GM12878 (cell line): ENCODE measurements around the gene TREH. TPM values are rescaled to one million over a fixed set of nuclear protein-coding genes. Genes with fewer than 3 reads are reported as not detected.

Source experiments
- BHLHE40 ChIP-seq, 2 experiments: fragments of 450-650 bp in 1 of 2; IDR thresholded peaks; 2 replicates each; pipeline ENCODE4 v1.6.1; 2011 to 2017; ENCODE audit warnings: low read depth in 2 of 2, borderline replicate concordance in 1 of 2, improper control_type of control experiment in 1 of 2, low read length in 1 of 2, mild to moderate bottlenecking in 1 of 2
- BRCA1 ChIP-seq: IDR thresholded peaks from 2 replicates; pipeline ENCODE4 v1.6.1; 2011; ENCODE audit warnings: low read depth, low read length, improper control_type of control experiment
- ETV6 ChIP-seq, 2 experiments: fragments of 450-650 bp in 1 of 2; IDR thresholded peaks in 1 of 2; conservative IDR thresholded peaks in 1 of 2; 2 replicates each; pipeline ENCODE4 v1.6.1; 2014; ENCODE audit warnings: antibody characterized with exemption in 1 of 2, borderline replicate concordance in 1 of 2, low read depth in 1 of 2, mild to moderate bottlenecking in 1 of 2, moderate library complexity in 1 of 2
- NR2C1 ChIP-seq: fragments of 450-650 bp; IDR thresholded peaks from 2 replicates; pipeline ENCODE4 v1.6.1; 2017; ENCODE audit warnings: antibody characterized with exemption, mild to moderate bottlenecking, moderate library complexity
- PAX5 ChIP-seq: IDR thresholded peaks from 2 replicates; pipeline ENCODE4 v1.6.1; 2011; ENCODE audit warnings: low read depth, low read length, borderline replicate concordance
- ZNF622 ChIP-seq: fragments of 450-650 bp; IDR thresholded peaks from 2 replicates; pipeline ENCODE4 v1.6.1; 2017; ENCODE audit warnings: mild to moderate bottlenecking, inconsistent platforms
- polyA plus RNA-seq, 11 experiments: library from polyadenylated mRNA; depleted of rRNA in 4 of 11; unstranded in 6 of 11; stranded (reverse) in 5 of 11; fragments of >200 nt; fragmentation: Nextera tagmentation in 4 of 11; fragmentation: Illumina TruSeq in 1 of 11; extraction: Ambion mirVana in 4 of 11; extraction: Trizol in 1 of 11; gene quantifications; 1 replicate in 1 of 11; 2 replicates in 10 of 11; pipeline versions ENCODE4 v1.2.1 to v1.2.3, GENCODE V29; 2011 to 2016; ENCODE audit warnings: inconsistent platforms in 2 of 11, missing spikeins in 2 of 11, low read depth in 1 of 11
- total RNA-seq, 4 experiments: library from RNA; depleted of rRNA in 3 of 4; stranded (reverse); fragments of >200 nt in 3 of 4; fragmentation: Illumina TruSeq in 1 of 4; extraction: Trizol in 1 of 4; gene quantifications; 2 replicates each; pipeline versions ENCODE4 v1.2.1 to v1.2.3, GENCODE V29; 2013 to 2021
- TF ChIP-seq, protein P1 (sequence below): IDR thresholded peaks from 2 replicates; pipeline ENCODE4 v1.6.1; 2012; ENCODE audit warnings: mild to moderate bottlenecking, low read depth, low read length
- TF ChIP-seq, protein P2 (sequence below): fragments of 450-650 bp; conservative IDR thresholded peaks from 2 replicates; pipeline ENCODE4 v1.6.1; 2017; ENCODE audit warnings: mild to moderate bottlenecking, moderate library complexity

TREH gene
- total and polyA plus RNA-seq, 10 of the 15 experiments (the other 5 are each of a cell fraction or from before 2014, with no cell fraction given), result not detected

DNA sequence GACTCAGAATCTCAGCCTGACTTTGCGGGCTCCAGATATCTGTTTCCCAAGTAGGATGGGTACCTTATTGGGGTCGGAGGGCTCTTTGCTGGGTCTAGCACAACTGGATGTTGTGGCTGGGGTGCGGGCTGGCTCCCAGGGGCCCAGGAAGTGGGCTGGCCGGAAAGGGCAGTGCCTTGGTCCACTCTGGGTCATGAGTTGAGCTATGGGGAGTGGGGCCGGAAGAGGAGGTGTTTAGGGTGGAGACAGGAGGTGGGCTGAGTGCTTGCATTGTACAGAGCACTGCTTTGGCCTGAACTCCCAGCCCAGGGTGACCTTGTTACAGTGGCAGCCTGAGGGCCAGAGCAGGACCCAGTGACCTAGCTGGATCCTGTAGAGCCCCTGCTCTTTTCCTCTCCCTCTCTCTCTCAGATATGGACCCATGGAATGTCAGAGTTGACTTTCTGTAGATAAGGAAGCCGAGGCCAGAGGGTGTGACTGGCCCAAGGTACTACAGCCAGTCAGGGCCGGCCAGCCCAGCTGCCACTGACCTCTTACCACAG is 58.9 kb downstream of the TREH start (continued):
- no peak for TF ChIP-seq NR2C1
- no peak for TF ChIP-seq BRCA1
- TF ChIP-seq BHLHE40 (IDR thresholded peaks at IDR 0.05; ENCODE audit: borderline replicate concordance in 1 of 2, low read depth in 2 of 2, low read length in 1 of 2), result no peak
- TF ChIP-seq, protein P1, sequence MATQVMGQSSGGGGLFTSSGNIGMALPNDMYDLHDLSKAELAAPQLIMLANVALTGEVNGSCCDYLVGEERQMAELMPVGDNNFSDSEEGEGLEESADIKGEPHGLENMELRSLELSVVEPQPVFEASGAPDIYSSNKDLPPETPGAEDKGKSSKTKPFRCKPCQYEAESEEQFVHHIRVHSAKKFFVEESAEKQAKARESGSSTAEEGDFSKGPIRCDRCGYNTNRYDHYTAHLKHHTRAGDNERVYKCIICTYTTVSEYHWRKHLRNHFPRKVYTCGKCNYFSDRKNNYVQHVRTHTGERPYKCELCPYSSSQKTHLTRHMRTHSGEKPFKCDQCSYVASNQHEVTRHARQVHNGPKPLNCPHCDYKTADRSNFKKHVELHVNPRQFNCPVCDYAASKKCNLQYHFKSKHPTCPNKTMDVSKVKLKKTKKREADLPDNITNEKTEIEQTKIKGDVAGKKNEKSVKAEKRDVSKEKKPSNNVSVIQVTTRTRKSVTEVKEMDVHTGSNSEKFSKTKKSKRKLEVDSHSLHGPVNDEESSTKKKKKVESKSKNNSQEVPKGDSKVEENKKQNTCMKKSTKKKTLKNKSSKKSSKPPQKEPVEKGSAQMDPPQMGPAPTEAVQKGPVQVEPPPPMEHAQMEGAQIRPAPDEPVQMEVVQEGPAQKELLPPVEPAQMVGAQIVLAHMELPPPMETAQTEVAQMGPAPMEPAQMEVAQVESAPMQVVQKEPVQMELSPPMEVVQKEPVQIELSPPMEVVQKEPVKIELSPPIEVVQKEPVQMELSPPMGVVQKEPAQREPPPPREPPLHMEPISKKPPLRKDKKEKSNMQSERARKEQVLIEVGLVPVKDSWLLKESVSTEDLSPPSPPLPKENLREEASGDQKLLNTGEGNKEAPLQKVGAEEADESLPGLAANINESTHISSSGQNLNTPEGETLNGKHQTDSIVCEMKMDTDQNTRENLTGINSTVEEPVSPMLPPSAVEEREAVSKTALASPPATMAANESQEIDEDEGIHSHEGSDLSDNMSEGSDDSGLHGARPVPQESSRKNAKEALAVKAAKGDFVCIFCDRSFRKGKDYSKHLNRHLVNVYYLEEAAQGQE, result no peak
- no peak for TF ChIP-seq ZNF622
- TF ChIP-seq, protein P2, sequence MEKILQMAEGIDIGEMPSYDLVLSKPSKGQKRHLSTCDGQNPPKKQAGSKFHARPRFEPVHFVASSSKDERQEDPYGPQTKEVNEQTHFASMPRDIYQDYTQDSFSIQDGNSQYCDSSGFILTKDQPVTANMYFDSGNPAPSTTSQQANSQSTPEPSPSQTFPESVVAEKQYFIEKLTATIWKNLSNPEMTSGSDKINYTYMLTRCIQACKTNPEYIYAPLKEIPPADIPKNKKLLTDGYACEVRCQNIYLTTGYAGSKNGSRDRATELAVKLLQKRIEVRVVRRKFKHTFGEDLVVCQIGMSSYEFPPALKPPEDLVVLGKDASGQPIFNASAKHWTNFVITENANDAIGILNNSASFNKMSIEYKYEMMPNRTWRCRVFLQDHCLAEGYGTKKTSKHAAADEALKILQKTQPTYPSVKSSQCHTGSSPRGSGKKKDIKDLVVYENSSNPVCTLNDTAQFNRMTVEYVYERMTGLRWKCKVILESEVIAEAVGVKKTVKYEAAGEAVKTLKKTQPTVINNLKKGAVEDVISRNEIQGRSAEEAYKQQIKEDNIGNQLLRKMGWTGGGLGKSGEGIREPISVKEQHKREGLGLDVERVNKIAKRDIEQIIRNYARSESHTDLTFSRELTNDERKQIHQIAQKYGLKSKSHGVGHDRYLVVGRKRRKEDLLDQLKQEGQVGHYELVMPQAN, result no peak
- no peak for TF ChIP-seq ETV6 (conservative IDR thresholded peaks at IDR 0.05 in 1 of 2, IDR thresholded peaks at IDR 0.05 in 1 of 2; ENCODE audit: borderline replicate concordance in 1 of 2, low read depth in 1 of 2)
- no peak for TF ChIP-seq PAX5
- TF ChIP-seq, all 136 proteins: peak for 0
